WERI-Rb-1 (cell line): ENCODE results near the gene ADPRHL1.

Source experiments
- DNase-seq: peaks from one replicate; pipeline ENCODE4 v3.0.0-alpha.2; 2020
- H3K27ac ChIP-seq: fragments of 250-450 bp; sonication (Bioruptor Pico); 2 replicates; pipeline ENCODE4 v1.5.1; 2020; ENCODE audit warnings: mild to moderate bottlenecking, moderate library complexity
- H3K27me3 ChIP-seq: fragments of 250-450 bp; sonication (Bioruptor Pico); 2 replicates; pipeline ENCODE4 v1.5.1; 2021; ENCODE audit warnings: mild to moderate bottlenecking, low read depth, moderate library complexity; ENCODE audit not compliant: insufficient read depth, severe bottlenecking
- H3K36me3 ChIP-seq: fragments of 250-450 bp; sonication (Bioruptor Pico); 2 replicates; pipeline ENCODE4 v1.5.1; 2020; ENCODE audit warnings: mild to moderate bottlenecking, moderate library complexity
- H3K4me3 ChIP-seq: 2 replicates; pipeline ENCODE4 v1.5.1; 2011; ENCODE audit warnings: low read depth, mild to moderate bottlenecking, control low read depth, low read length
- H3K9me3 ChIP-seq: fragments of 250-450 bp; sonication (Bioruptor Pico); 2 replicates; pipeline ENCODE4 v1.5.1; 2021; ENCODE audit warnings: mild to moderate bottlenecking, moderate library complexity; ENCODE audit not compliant: severe bottlenecking
- TF ChIP-seq, protein P1 (sequence below): IDR thresholded peaks from 2 replicates; pipeline ENCODE4 v1.5.1; 2011; ENCODE audit warnings: low read depth, mild to moderate bottlenecking, control low read depth, inconsistent platforms, low read length

The ADPRHL1 gene

DNA sequence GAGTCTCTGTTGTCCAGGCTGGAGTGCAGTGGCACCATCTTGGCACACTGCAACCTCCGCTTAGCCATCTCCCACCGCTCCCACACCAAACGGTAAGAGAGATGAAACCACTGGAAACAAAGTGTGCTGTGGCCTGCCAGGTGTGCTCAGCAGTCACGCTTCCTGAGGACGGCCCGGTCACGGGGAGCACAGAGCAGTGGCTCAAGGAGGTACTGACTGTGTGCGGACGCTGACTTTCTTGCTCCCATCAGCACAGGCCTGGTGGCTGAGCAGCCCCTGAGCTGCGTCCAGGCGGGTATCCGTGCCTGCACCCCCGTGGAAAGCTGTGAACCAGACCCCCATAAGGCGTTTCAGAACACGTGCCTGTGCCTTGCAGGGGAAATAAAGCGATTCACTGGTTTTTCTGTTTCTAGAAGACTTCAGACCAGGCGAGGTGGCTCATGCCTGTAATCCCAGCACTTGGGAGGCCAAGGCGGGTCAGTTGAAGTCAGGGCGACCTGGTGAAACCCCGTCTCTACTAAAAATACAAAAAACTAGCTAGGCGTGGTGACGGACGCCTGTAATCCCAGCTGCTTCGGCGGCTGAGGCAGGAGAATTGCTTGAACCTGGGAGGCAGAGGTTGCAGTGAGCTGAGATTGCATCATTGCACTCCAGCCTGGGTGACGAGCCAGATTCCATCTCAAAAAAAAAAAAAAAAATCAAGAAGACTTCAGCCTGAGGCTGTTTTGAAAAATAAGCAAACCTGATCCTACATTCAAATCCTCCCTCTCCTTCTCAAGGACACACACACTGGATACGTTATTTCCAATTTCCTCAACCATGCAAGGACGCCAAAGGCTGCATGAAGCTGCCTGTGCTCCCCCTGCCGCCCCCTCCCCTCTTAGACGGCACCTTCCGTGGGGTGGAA, 25.5 kb downstream of the ADPRHL1 start:
- DNase-seq = peak; percentile 91
- Histone ChIP-seq H3K27me3 (no peaks in the 10 kb centered on the region), H3K9me3 (no peaks in the 10 kb centered on the region), H3K4me3 (no peak overlapping the region), H3K36me3 (peaks cover 9% of the 10 kb centered on the region), H3K27ac (peak overlapping the region; percentile 90)
- TF ChIP-seq, protein P1, sequence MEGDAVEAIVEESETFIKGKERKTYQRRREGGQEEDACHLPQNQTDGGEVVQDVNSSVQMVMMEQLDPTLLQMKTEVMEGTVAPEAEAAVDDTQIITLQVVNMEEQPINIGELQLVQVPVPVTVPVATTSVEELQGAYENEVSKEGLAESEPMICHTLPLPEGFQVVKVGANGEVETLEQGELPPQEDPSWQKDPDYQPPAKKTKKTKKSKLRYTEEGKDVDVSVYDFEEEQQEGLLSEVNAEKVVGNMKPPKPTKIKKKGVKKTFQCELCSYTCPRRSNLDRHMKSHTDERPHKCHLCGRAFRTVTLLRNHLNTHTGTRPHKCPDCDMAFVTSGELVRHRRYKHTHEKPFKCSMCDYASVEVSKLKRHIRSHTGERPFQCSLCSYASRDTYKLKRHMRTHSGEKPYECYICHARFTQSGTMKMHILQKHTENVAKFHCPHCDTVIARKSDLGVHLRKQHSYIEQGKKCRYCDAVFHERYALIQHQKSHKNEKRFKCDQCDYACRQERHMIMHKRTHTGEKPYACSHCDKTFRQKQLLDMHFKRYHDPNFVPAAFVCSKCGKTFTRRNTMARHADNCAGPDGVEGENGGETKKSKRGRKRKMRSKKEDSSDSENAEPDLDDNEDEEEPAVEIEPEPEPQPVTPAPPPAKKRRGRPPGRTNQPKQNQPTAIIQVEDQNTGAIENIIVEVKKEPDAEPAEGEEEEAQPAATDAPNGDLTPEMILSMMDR = no peak

DNA sequence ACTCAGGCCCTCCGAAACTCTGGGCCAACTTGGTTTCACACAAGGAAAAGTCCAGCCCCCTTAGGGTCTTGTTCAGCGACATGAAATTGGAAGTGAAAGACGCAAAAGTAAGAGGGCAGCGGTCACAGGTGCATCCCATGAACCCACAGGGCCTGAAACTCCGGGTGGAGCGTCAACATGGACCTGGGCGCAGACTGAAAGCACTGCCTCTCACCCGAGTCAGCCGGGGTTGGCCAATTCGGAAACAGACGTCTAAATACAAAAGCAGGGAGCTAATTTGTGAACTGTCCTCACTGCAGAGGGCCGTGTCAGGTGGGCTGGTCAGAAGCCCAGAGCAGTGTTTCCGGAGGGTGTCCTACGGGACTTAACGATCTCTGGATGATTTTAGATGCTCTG, 26.7 kb downstream of the ADPRHL1 start:
- Histone ChIP-seq H3K9me3 (no peaks in the 10 kb centered on the region), H3K4me3 (no peak overlapping the region), H3K27ac (no peak overlapping the region; the same call in 1 of the 2 replicates), H3K36me3 (peaks cover 9% of the 10 kb centered on the region), H3K27me3 (no peaks in the 10 kb centered on the region)
- no peak for DNase-seq
- TF ChIP-seq, protein P1 = no peak

DNA sequence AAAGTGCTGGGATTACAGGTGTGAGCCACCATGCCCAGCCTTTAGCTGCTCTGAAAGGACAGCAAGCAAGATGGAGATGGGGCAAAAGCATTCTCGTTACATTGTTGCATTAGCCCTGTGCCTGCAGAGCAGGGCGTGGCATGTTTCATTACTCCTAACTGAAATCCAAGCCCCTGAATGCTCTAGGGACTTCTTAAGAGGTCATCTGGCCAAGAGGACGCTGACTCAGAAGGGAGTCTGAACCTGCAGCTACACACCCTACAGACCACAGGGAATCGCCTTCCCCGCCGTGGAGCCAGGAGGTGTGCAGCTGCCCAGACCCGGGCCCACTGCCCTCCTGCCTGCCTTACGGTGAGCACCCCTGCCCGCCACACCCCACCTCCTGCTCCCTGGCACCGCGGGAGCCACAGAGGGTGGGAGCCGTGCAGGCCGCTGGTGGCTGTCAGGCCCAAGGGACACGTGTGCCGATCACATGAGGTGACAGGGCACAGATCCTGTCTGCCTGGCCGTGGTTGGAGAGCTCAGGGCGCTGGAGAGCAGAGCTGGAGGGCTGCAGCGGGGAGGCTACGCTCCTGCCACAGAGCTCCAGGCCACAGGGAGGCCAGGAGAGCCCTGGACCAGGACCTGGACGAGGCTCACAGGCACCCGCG, 27.2 kb downstream of the ADPRHL1 start:
- Histone ChIP-seq H3K27ac (no peak overlapping the region; the same call in 1 of the 2 replicates), H3K4me3 (no peak overlapping the region), H3K27me3 (no peaks in the 10 kb centered on the region), H3K9me3 (no peaks in the 10 kb centered on the region), H3K36me3 (peaks cover 6% of the 10 kb centered on the region)
- DNase-seq = no peak
- TF ChIP-seq, protein P1 = no peak

DNA sequence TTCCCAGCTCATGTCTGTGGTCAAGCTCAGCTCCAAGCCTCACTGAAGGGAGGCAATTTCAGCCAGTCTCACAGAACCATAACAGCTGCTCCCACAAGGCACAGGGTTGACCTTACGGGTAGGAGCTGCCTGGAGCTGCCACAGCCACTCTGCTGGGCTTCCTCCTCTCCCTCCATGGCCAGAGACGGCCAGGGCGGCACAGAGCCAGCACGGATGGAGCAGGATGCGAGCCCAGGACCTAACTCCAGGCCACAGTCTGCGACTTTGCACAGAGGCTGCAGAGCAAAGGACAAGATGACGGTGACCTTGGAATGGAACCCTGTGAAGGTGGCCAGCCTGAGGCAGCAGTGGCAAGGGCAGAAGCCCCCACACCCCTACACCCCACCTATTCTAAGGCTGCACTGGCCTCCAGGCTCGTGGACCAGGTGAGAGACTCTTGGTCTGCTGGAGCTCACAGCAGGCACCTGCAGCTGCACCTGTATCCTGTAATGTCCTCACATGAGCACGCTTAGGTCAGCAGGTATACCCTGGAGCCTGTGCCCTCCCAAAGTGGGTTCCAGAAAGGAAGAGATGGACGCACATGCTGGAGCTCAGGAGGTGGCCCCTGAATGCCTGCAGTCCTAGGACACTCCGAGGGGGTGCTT, 29.6 kb downstream of the ADPRHL1 start:
- H3K36me3 ChIP-seq = peaks cover 3% of the 10 kb centered on the region; the same call in 1 of the 2 replicates
- DNase-seq = no peak
- no peaks in the 10 kb centered on the region for H3K27me3 ChIP-seq

DNA sequence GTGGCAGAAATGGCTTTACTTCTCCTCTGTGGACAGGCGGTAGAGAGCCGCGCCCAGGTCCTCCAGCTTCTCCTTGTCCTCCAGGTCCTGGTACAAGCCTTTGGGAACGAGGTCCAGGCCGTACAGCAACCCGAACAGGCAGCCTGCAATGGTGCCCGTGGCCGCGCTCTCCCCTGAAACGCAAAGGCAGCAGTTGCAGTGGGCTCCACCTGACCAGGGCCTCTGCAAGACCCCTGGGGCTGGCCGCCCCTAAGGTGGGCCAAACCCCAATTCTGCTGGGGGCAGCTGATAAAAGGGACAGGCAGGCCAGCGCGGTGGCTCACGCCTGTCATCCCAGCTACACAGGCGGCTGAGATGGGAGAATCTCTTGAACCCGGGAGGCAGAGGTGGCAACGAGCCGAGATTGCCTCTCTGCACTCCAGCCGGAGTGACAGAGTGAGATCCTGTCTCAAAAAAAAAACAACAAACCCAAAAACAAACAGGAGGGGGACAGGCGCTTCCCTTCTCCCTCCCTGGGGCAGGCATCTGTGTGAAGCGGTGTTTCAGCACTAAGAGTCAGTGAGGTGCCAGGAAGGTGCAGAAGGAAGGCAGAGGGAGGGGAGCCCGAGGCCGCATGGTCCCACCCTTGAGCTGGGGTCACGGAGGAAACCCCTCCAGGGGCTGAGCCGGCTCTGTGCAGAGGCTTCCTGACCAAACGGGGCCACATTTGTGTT, 30.3 kb downstream of the ADPRHL1 start:
- peaks cover 3% of the 10 kb centered on the region; the same call in 1 of the 2 replicates for H3K36me3 ChIP-seq
- no peak overlapping the region for H3K4me3 ChIP-seq
- no peak for DNase-seq
- TF ChIP-seq, protein P1 = no peak
- H3K9me3 ChIP-seq = no peaks in the 10 kb centered on the region
- H3K27me3 ChIP-seq = no peaks in the 10 kb centered on the region
- H3K27ac ChIP-seq = peak overlapping the region; percentile 21; the same call in 1 of the 2 replicates

More for the DNA sequence above, 29.6 kb downstream of the ADPRHL1 start:
- peak overlapping the region; percentile 21; the same call in 1 of the 2 replicates for H3K27ac ChIP-seq
- no peak overlapping the region for H3K4me3 ChIP-seq
- TF ChIP-seq, protein P1 = no peak
- H3K9me3 ChIP-seq = no peaks in the 10 kb centered on the region
